HK-2 (cell line): ENCODE results near the gene USP44.

ENCODE experiments used
- DNase-seq: peaks from one replicate; pipeline ENCODE4 v3.0.0-alpha.2; 2018; ENCODE audit not compliant: unreplicated experiment

The USP44 gene

GRCh38 chr12:95548056-95548538 is 3.2 kb downstream of the USP44 start:
- no peak for DNase-seq

GRCh38 chr12:95547522-95548055 is 3.7 kb downstream of the USP44 start:
- no peak for DNase-seq

- no peak for DNase-seq
Measured at GRCh38 chr12:95546491-95546813, 4.8 kb downstream of the USP44 start.

- DNase-seq = no peak
Measured at GRCh38 chr12:95545731-95546490, 5.4 kb downstream of the USP44 start.

- DNase-seq = no peak
Measured at GRCh38 chr12:95545303-95545702, 6.0 kb downstream of the USP44 start.

GRCh38 chr12:95544756-95545155 is 6.5 kb downstream of the USP44 start:
- DNase-seq = no peak

- DNase-seq = no peak
Measured at GRCh38 chr12:95543305-95543704, 8.0 kb downstream of the USP44 start.

- DNase-seq = no peak
Measured at GRCh38 chr12:95541436-95541835, 9.8 kb downstream of the USP44 start.

GRCh38 chr12:95538656-95539055 is 12.6 kb downstream of the USP44 start:
- DNase-seq = no peak

GRCh38 chr12:95538006-95538405 is 13.3 kb downstream of the USP44 start:
- DNase-seq = no peak

- no peak for DNase-seq
Measured at GRCh38 chr12:95533985-95534384, 17.3 kb downstream of the USP44 start.

GRCh38 chr12:95532851-95533250 is 18.4 kb downstream of the USP44 start:
- no peak for DNase-seq

GRCh38 chr12:95529693-95530225 is 21.5 kb downstream of the USP44 start:
- no peak for DNase-seq

- DNase-seq = no peak
Measured at GRCh38 chr12:95528431-95528830, 22.8 kb downstream of the USP44 start.

GRCh38 chr12:95522692-95523091 is 28.6 kb downstream of the USP44 start:
- DNase-seq = no peak

- DNase-seq = no peak
Measured at GRCh38 chr12:95520816-95521215, 30.5 kb downstream of the USP44 start.

- DNase-seq = no peak
Measured at GRCh38 chr12:95518944-95519343, 32.3 kb downstream of the USP44 start.

GRCh38 chr12:95517246-95517645 is 34.0 kb downstream of the USP44 start:
- no peak for DNase-seq

- no peak for DNase-seq
Measured at GRCh38 chr12:95516757-95517156, 34.5 kb downstream of the USP44 start.

GRCh38 chr12:95515197-95515596 is 36.1 kb downstream of the USP44 start:
- DNase-seq = no peak

- DNase-seq = no peak
Measured at GRCh38 chr12:95513599-95513998, 37.7 kb downstream of the USP44 start.

- no peak for DNase-seq
Measured at GRCh38 chr12:95511977-95512376, 39.3 kb downstream of the USP44 start.

- DNase-seq = no peak
Measured at GRCh38 chr12:95509300-95509699, 42.0 kb downstream of the USP44 start.
